H9 (cell line): Measurements from ENCODE around the gene FHIP1B. TPM values are rescaled to one million over a fixed set of nuclear protein-coding genes. Genes with fewer than 3 reads are reported as not detected.

ENCODE experiments used
- DNase-seq: peaks from one replicate; pipeline ENCODE4 v3.0.0-alpha.2; 2017
- H2AFZ ChIP-seq: one replicate; pipeline ENCODE4 v1.6.1; 2013; ENCODE audit warnings: mild to moderate bottlenecking, low read length, control low read depth, moderate library complexity
- H2AK5ac ChIP-seq: 2 replicates; pipeline ENCODE4 v1.6.1; 2013; ENCODE audit warnings: low read length, control low read depth, mixed read lengths; ENCODE audit not compliant: insufficient read length
- H2BK120ac ChIP-seq: one replicate; pipeline ENCODE4 v1.6.1; 2013; ENCODE audit warnings: low read depth, mild to moderate bottlenecking, low read length, control low read depth, inconsistent platforms; ENCODE audit not compliant: poor library complexity, severe bottlenecking
- H2BK12ac ChIP-seq: 2 replicates; pipeline ENCODE4 v1.6.1; 2013; ENCODE audit warnings: low read length, control low read depth, mixed read lengths, low read depth; ENCODE audit not compliant: insufficient read length
- H2BK15ac ChIP-seq: 2 replicates; pipeline ENCODE4 v1.6.1; 2013; ENCODE audit warnings: low read depth, low read length, control low read depth
- H2BK20ac ChIP-seq: one replicate; pipeline ENCODE4 v1.6.1; 2013; ENCODE audit warnings: low read depth, mild to moderate bottlenecking, low read length, control low read depth, inconsistent platforms; ENCODE audit not compliant: poor library complexity, severe bottlenecking
- H2BK5ac ChIP-seq: 2 replicates; pipeline ENCODE4 v1.6.1; 2013; ENCODE audit warnings: low read length, control low read depth, mixed read lengths; ENCODE audit not compliant: insufficient read length
- H3K14ac ChIP-seq: 2 replicates; pipeline ENCODE4 v1.6.1; 2013; ENCODE audit warnings: low read length, control low read depth; ENCODE audit not compliant: insufficient read depth
- H3K18ac ChIP-seq: 2 replicates; pipeline ENCODE4 v1.6.1; 2013; ENCODE audit warnings: low read depth, mild to moderate bottlenecking, mixed read lengths, low read length, control low read depth; ENCODE audit not compliant: insufficient read length
- H3K23ac ChIP-seq: 2 replicates; pipeline ENCODE4 v1.6.1; 2013; ENCODE audit warnings: low read length, control low read depth, mixed read lengths, low read depth; ENCODE audit not compliant: insufficient read length
- H3K23me2 ChIP-seq: 2 replicates; pipeline ENCODE4 v1.6.1; 2013; ENCODE audit warnings: low read depth, mild to moderate bottlenecking, mixed read lengths, low read length, control low read depth; ENCODE audit not compliant: insufficient read length, poor library complexity, severe bottlenecking
- H3K27ac ChIP-seq: 2 replicates; pipeline ENCODE4 v1.5.1; 2013; ENCODE audit warnings: low read length, control low read depth, mixed read lengths, low read depth; ENCODE audit not compliant: insufficient read length
- H3K27me3 ChIP-seq: 2 replicates; pipeline ENCODE4 v1.6.1; 2013; ENCODE audit warnings: low read length, control low read depth, inconsistent platforms; ENCODE audit not compliant: insufficient read depth
- H3K4ac ChIP-seq: 2 replicates; pipeline ENCODE4 v1.6.1; 2013; ENCODE audit warnings: low read depth, mild to moderate bottlenecking, control low read depth, inconsistent platforms, low read length, moderate library complexity
- H3K4me1 ChIP-seq: 2 replicates; pipeline ENCODE4 v1.6.1; 2013; ENCODE audit warnings: low read length, control low read depth, inconsistent platforms; ENCODE audit not compliant: insufficient read depth
- H3K4me2 ChIP-seq: 2 replicates; pipeline ENCODE4 v1.6.1; 2013; ENCODE audit warnings: low read length, control low read depth, mixed read lengths; ENCODE audit not compliant: insufficient read length, insufficient read depth
- H3K56ac ChIP-seq: 2 replicates; pipeline ENCODE4 v1.6.1; 2013; ENCODE audit warnings: low read depth, mild to moderate bottlenecking, mixed read lengths, low read length, control low read depth; ENCODE audit not compliant: insufficient read length
- H3K79me1 ChIP-seq: 2 replicates; pipeline ENCODE4 v1.6.1; 2013; ENCODE audit warnings: low read depth, mild to moderate bottlenecking, moderate library complexity, low read length, control low read depth, inconsistent platforms; ENCODE audit not compliant: insufficient read depth, poor library complexity, severe bottlenecking
- H3K79me2 ChIP-seq: 2 replicates; pipeline ENCODE4 v1.6.1; 2013; ENCODE audit warnings: low read length, control low read depth, inconsistent platforms; ENCODE audit not compliant: insufficient read depth
- H3K9ac ChIP-seq: 2 replicates; pipeline ENCODE4 v1.6.1; 2013; ENCODE audit warnings: low read length, control low read depth, mixed read lengths; ENCODE audit not compliant: insufficient read length; ENCODE audit errors: extremely low read depth
- H3K9me3 ChIP-seq: one replicate; pipeline ENCODE4 v1.6.1; 2013; ENCODE audit warnings: low read depth, low read length, inconsistent platforms; ENCODE audit not compliant: control insufficient read depth
- H3T11ph ChIP-seq: one replicate; pipeline ENCODE4 v1.6.1; 2013; ENCODE audit warnings: mild to moderate bottlenecking, low read length, control low read depth, inconsistent platforms
- H4K20me1 ChIP-seq: one replicate; pipeline ENCODE4 v1.6.1; 2013; ENCODE audit not compliant: control insufficient read depth, insufficient read length, insufficient read depth
- H4K5ac ChIP-seq: 2 replicates; pipeline ENCODE4 v1.6.1; 2013; ENCODE audit warnings: low read depth, mild to moderate bottlenecking, mixed read lengths, low read length, control low read depth; ENCODE audit not compliant: insufficient read length
- H4K8ac ChIP-seq: replicated peaks from 2 replicates; pipeline ENCODE4 v1.6.1; 2013; ENCODE audit warnings: low read length, control low read depth, mixed read lengths, low read depth; ENCODE audit not compliant: insufficient read length
- H4K91ac ChIP-seq: 2 replicates; pipeline ENCODE4 v1.6.1; 2013; ENCODE audit warnings: low read depth, mild to moderate bottlenecking, moderate library complexity, mixed read lengths, low read length, control low read depth; ENCODE audit not compliant: insufficient read length
- H3K27ac Mint-ChIP-seq, 3 experiments: 2 replicates in 2 of 3; 3 replicates in 1 of 3; pipeline ENCODE4 v1.8.0; 2020 to 2021; ENCODE audit warnings: mixed read lengths in 3 of 3, mild to moderate bottlenecking in 1 of 3, moderate library complexity in 1 of 3
- H3K27me3 Mint-ChIP-seq: 2 replicates; pipeline ENCODE4 v1.8.0; 2021; ENCODE audit warnings: low read depth, mild to moderate bottlenecking, moderate library complexity, mixed read lengths
- H3K36me3 Mint-ChIP-seq, 3 experiments: 2 replicates in 2 of 3; 3 replicates in 1 of 3; pipeline ENCODE4 v1.8.0; 2020 to 2021; ENCODE audit warnings: low read depth in 3 of 3, mixed read lengths in 3 of 3; ENCODE audit not compliant: insufficient read depth in 1 of 3
- H3K4me1 Mint-ChIP-seq, 2 experiments: 2 replicates each; pipeline ENCODE4 v1.8.0; 2020; ENCODE audit warnings: mixed read lengths in 2 of 2
- H3K4me3 Mint-ChIP-seq, 2 experiments: 2 replicates in 1 of 2; 3 replicates in 1 of 2; pipeline ENCODE4 v1.8.0; 2020 to 2021; ENCODE audit warnings: mild to moderate bottlenecking in 2 of 2, mixed read lengths in 2 of 2, moderate library complexity in 1 of 2
- H3K9me3 Mint-ChIP-seq, 2 experiments: 2 replicates in 1 of 2; 3 replicates in 1 of 2; pipeline ENCODE4 v1.8.0; 2020; ENCODE audit warnings: mild to moderate bottlenecking in 2 of 2, mixed read lengths in 2 of 2, moderate library complexity in 1 of 2
- CTCF ChIP-seq: fragments of 200-600 bp; sonication (generic); conservative IDR thresholded peaks from 3 replicates; pipeline ENCODE4 v1.8.0; 2021; ENCODE audit warnings: antibody characterized with exemption, mild to moderate bottlenecking
- WGBS: extraction: QIAGEN DNeasy Blood & Tissue Kit; methylation state at CpG from one replicate; pipeline ENCODE4 v1.1.7; 2013; ENCODE audit warnings: missing lambda C conversion rate, low lambda C conversion rate, mixed read lengths; ENCODE audit not compliant: insufficient read length; ENCODE audit errors: extremely low coverage; 5-methylcytosine and 5-hydroxymethylcytosine counted together
- total RNA-seq: library from RNA; stranded (reverse); gene quantifications from 2 replicates; pipeline ENCODE4 v1.2.1, GENCODE V29; 2021

The FHIP1B gene
- total RNA-seq, 1 experiment from 2014 or later, result 28.5 TPM

- Histone ChIP-seq H2BK15ac (no peak overlapping the region), H3K27ac (no peak overlapping the region), H3K18ac (no peak overlapping the region), H3K79me2 (no peaks in the 10 kb centered on the region), H4K5ac (no peak overlapping the region), H3K27me3 (no peaks in the 10 kb centered on the region), H3K9me3 (no peaks in the 10 kb centered on the region), H3K9ac (no peak overlapping the region), H4K8ac (no peak overlapping the region), H4K20me1 (no peaks in the 10 kb centered on the region), H4K91ac (no peak overlapping the region), H2BK5ac (no peak overlapping the region), H2BK12ac (no peak overlapping the region), H3K4me2 (no peak overlapping the region), H2AK5ac (no peak overlapping the region), H3K4ac (no peak overlapping the region), H3K56ac (no peak overlapping the region), H2BK20ac (no peak overlapping the region), H3K4me1 (no peaks in the 10 kb centered on the region; the same call in 1 of the 2 replicates), H2BK120ac (no peak overlapping the region), H3K23ac (no peak overlapping the region), H3T11ph (no peak overlapping the region), H3K14ac (no peak overlapping the region), H3K79me1 (no peaks in the 10 kb centered on the region), H2AFZ (no peak overlapping the region), H3K23me2 (no peaks in the 10 kb centered on the region)
- no peaks in the 10 kb centered on the region for H3K36me3 Mint-ChIP-seq
- H3K4me1 Mint-ChIP-seq, result peaks cover 8 to 13% of the 10 kb centered on the region in 2 experiments
- H3K4me3 Mint-ChIP-seq, result no peak overlapping the region
- peaks cover 17% of the 10 kb centered on the region for H3K27me3 Mint-ChIP-seq
- no peaks in the 10 kb centered on the region for H3K9me3 Mint-ChIP-seq
- no peak for TF ChIP-seq CTCF
- no peak for DNase-seq
- WGBS, result no CpG with 5 or more reads among the region's 7 CpGs
- H3K27ac Mint-ChIP-seq, result no peak overlapping the region
Measured at GRCh38 chr11:6241316-6241715, 6.9 kb upstream of the FHIP1B start.
